ENCODE data around the gene TP53BP2.
"Not testable (repeated sequence)": the region's sequence is repeated elsewhere in the genome, so short reads cannot be mapped to it uniquely, and the experiment has no call there.

TP53BP2 gene

DNA sequence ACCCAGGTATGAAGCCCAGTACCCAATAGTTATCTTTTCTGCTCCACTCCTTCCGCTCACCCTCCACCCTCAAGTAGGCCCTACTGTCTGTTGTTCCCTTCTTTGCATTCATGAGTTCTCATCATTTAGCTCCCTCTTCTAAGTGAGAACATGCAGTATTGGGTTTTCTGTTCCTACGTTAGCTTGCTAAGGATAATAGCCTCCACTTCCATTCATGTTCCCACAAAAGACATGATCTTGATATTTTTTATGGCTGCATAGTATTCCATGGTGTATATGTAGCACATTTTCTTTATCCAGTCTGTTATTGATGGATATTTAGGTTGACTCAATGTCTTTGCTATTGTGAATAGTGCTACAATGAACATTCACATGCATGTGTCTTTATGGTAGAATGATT lies 2.8 kb upstream of the TP53BP2 start:
- DNase-seq (ENCODE audit: low spot score): no peak
- TF ChIP-seq, protein P1, sequence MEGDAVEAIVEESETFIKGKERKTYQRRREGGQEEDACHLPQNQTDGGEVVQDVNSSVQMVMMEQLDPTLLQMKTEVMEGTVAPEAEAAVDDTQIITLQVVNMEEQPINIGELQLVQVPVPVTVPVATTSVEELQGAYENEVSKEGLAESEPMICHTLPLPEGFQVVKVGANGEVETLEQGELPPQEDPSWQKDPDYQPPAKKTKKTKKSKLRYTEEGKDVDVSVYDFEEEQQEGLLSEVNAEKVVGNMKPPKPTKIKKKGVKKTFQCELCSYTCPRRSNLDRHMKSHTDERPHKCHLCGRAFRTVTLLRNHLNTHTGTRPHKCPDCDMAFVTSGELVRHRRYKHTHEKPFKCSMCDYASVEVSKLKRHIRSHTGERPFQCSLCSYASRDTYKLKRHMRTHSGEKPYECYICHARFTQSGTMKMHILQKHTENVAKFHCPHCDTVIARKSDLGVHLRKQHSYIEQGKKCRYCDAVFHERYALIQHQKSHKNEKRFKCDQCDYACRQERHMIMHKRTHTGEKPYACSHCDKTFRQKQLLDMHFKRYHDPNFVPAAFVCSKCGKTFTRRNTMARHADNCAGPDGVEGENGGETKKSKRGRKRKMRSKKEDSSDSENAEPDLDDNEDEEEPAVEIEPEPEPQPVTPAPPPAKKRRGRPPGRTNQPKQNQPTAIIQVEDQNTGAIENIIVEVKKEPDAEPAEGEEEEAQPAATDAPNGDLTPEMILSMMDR (IDR thresholded peaks at IDR 0.05; ENCODE audit: extremely low read depth, missing control alignments): no peak

DNA sequence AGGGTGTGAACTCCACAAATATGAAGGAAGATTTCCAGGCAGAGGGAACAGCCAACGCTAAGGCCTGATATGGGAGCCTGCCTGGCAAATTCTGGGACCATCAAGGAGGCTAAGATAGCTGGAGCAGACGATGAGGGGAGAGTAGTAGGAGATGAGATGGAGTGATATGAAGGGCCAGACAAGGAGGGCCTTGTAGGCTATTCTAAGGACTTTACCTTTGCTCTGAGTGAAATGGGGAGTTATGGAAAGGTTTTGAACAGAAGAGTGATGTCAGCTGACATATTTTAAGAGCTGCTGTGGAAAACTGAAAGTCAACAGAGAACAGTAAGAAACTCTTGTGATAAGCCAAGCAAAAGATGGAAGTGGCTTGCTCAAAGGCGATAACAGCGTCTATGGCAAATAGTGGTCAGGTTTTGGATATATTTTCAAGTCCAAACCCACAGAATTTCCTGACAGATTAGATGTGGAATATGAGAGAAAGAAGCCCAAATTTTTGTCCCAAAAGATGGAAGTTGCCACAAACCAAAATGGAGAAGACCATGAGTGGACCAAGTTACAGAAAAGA lies 2.1 kb upstream of the TP53BP2 start:
- TF ChIP-seq, protein P1 (IDR thresholded peaks at IDR 0.05; ENCODE audit: extremely low read depth, missing control alignments): no peak

DNA sequence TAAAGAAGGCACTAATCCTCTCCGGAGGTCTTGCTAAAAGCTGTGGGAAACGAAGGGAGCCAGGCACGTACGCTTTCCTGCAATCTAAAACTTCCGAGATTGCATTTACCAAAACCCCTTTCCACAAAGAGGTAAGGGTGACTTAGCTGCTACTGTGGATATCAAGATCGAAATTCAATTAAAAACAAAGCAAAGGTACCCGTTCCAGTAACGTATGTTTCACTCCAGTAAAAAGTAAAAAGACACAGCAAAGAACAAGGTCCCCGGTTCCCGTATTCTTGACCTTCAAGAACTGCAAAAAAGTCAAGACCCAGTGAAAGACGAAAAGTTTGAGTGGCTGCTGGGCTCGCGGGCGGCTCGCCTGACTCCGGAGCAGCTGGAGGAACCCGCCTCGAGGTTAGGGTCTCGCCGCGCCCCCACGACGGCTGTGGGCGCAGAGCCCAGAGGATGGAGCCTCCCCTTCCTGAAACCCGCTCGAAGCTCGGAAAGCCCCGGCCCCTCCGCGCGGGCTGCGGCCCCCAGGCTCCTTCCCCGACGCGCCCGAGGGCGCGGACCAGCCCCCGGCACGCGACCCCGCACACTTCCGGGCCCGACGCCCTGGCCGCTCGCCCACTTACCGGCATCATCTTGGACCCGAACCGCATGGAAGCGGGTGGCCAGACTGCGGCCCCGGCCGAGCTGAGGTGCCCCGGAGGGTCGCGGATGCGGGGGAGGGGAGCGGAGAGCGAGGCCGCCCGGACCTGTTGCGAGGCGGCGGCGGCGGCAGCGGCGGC lies 524 bp downstream of the TP53BP2 start:
- TF ChIP-seq, protein P1 (IDR thresholded peaks at IDR 0.05; ENCODE audit: extremely low read depth, missing control alignments): no peak
- peak; percentile 42 for DNase-seq (ENCODE audit: low spot score)

More for the DNA sequence above, 2.1 kb upstream of the TP53BP2 start:
- no peak for DNase-seq (ENCODE audit: low spot score)

DNA sequence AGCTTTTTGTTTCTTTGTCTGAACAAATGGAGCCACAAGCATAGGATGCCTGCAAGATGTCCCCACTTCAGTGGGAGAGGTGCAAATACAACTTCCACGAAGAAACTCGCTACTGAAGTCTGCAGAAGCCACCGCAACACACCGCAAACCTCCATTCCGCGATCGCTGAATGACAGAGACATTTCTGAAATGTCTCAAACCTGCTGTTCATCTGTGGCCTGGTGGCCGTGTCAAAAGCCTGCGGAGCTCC lies 1.0 kb downstream of the TP53BP2 start:
- no peak for DNase-seq (ENCODE audit: low spot score)
- TF ChIP-seq, protein P1 (IDR thresholded peaks at IDR 0.05; ENCODE audit: extremely low read depth, missing control alignments): no peak

DNA sequence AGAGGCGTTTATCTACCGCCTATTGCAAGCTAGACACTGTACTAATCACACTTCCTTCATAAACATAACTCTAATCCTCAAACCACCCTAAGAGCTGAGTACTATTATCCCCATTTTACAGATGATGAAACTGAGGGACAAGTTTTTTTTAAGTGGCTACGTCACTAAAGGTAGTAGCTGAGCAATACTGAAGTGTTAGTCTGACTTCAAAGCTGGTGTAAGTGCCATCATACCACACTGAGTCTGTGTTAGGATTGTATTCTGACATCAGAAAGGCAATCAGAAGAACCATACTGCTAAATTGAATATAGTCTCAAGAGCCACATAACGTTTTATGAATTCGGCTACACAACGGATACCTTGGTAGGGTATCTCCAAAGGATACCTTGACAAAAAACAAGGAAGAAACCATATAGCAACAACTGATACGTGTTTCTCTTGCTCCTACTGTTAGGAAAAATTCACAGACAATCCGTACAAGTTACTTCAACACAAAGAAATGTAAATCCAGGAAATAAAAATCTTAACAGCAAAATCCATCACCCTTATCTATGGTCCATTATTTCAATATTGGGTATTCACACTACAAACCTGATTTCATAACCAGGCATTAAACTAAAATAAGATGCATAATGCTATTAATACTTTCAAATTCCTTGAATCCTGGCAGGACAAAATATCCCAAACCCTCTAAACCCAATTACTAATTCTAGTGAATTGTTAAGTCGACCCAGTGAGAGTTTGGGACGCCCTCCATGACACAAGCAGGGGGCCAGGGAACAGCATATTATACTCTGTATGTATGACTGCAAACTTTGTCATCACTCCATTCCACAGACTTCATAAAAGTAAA lies 1.6 kb downstream of the TP53BP2 start:
- TF ChIP-seq, protein P1 (IDR thresholded peaks at IDR 0.05; ENCODE audit: extremely low read depth, missing control alignments): no peak
- no peak for DNase-seq (ENCODE audit: low spot score)

DNA sequence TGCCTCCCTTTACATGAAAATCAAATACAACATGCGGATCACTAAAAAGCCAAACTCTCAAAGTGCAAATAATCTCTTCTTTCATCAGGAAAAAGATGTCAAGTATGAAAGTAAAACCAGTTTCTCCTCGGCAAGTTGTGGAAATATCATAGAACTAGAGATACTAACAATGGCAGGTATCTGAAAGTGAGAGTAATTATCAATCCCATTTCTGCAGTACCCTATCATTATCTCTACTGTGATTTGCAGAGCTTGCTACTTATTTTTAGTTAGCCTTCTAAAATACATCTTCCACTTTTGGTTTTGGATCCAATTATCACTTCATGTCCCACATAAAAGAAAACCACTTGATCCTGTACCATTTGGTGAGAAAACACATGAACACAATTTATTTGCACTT lies 3.0 kb downstream of the TP53BP2 start:
- DNase-seq (ENCODE audit: low spot score): no peak
- TF ChIP-seq, protein P1 (IDR thresholded peaks at IDR 0.05; ENCODE audit: extremely low read depth, missing control alignments): no peak

DNA sequence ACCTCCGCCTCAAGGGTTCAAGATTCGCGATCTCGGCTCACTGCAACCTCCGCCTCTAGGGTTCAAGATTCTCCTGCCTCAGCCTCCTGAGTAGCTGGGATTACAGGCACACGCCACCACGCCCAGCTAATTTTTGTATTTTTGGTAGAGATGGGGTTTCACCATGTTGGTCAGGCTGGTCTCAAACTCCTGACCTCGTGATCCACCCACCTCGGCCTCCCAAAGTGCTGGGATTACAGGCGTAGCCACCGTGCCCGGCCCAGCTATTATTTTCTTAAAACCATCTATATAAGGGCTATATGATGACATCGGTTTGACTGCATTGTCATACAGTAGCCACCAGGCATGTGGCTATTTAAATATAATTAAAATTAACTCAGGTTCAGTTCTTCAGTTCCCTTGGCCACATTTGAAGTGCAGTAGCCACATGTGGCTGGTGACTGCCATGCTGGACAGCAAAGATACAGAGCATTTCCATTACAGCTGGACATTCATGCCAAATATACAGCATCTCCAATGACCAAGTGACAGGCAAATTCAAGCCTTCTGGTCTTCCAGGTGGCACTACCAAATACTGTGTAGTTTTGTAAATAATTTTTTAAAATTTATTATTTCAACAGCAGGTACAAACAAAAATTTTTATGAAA lies 3.6 kb downstream of the TP53BP2 start:
- not testable (repeated sequence) for DNase-seq (ENCODE audit: low spot score)
